HCT116 (cell line): ENCODE measurements around the gene SPG7.

Experiments used
- POLR2A ChIP-seq: IDR thresholded peaks from 2 replicates; pipeline ENCODE4 v1.7.0; 2011; ENCODE audit warnings: borderline replicate concordance; ENCODE audit not compliant: insufficient read depth, insufficient read length; ENCODE audit errors: extremely low read depth
- TF ChIP-seq, protein P1 (sequence below), 3 experiments: fragments of 200-600 bp in 1 of 3; sonication (generic) in 1 of 3; IDR thresholded peaks in 2 of 3; conservative IDR thresholded peaks in 1 of 3; 2 replicates each; pipeline ENCODE4 v1.5.1; 2012 to 2017; ENCODE audit warnings: low read depth in 2 of 3, low read length in 2 of 3, antibody characterized with exemption in 1 of 3, borderline replicate concordance in 1 of 3, control low read depth in 1 of 3, mild to moderate bottlenecking in 1 of 3, mixed read lengths in 1 of 3, mixed run types in 1 of 3, moderate library complexity in 1 of 3; ENCODE audit not compliant: insufficient read depth in 1 of 3

DNA sequence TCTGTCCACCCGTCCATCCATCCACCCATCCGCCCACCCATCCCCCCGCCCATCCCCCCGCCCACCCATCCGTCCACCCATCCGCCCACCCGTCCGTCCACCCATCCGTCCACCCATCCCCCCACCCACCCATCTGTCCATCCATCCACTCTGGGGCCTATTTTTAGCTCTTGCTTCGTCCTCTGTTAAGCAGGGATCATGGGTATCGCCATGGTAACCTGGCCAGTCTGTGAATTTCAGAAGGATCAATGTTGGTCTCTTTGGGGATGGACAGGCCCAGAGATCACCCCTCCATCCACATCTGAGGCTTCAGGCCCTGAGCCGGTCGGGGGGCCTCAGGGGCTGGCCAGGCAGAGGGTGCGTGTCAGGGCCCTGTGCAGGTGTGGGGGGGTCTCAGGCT lies 90.0 kb downstream of the SPG7 start:
- TF ChIP-seq, protein P1, sequence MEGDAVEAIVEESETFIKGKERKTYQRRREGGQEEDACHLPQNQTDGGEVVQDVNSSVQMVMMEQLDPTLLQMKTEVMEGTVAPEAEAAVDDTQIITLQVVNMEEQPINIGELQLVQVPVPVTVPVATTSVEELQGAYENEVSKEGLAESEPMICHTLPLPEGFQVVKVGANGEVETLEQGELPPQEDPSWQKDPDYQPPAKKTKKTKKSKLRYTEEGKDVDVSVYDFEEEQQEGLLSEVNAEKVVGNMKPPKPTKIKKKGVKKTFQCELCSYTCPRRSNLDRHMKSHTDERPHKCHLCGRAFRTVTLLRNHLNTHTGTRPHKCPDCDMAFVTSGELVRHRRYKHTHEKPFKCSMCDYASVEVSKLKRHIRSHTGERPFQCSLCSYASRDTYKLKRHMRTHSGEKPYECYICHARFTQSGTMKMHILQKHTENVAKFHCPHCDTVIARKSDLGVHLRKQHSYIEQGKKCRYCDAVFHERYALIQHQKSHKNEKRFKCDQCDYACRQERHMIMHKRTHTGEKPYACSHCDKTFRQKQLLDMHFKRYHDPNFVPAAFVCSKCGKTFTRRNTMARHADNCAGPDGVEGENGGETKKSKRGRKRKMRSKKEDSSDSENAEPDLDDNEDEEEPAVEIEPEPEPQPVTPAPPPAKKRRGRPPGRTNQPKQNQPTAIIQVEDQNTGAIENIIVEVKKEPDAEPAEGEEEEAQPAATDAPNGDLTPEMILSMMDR (IDR thresholded peaks at IDR 0.05 in 2 of 3, conservative IDR thresholded peaks at IDR 0.05 in 1 of 3; ENCODE audit: borderline replicate concordance in 1 of 3, insufficient read depth in 1 of 3, low read depth in 2 of 3, low read length in 2 of 3), result no peak
- TF ChIP-seq POLR2A, result no peak
